ENCODE results near the gene NOPCHAP1.
"Not testable (repeated sequence)": the region's sequence is repeated elsewhere in the genome, so short reads cannot be mapped to it uniquely, and the experiment has no call there.

Gene NOPCHAP1

GRCh38 chr12:104966677-104967076, 19.4 kb upstream of the NOPCHAP1 start:
- DNase-seq, result no peak

DNA sequence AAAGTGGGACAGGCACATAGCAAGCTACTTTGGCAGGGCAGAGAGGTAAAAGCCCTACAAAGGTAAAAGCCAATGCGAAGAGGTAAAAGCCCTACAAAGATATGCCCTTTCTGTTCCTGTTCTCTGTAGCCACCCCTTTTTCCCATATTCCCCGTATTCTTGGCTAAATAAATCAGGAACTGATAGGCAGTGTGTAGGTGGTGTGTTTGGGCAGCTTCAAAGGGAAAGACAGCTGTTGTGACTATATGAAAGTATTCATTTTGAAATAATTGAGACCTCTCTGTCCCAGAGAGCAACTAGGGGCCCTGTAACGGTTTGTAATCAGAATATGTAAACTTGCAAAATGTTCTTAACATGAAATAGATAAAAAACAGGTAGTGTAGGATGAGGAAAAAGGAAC, 16.8 kb upstream of the NOPCHAP1 start:
- no peak for DNase-seq

DNA sequence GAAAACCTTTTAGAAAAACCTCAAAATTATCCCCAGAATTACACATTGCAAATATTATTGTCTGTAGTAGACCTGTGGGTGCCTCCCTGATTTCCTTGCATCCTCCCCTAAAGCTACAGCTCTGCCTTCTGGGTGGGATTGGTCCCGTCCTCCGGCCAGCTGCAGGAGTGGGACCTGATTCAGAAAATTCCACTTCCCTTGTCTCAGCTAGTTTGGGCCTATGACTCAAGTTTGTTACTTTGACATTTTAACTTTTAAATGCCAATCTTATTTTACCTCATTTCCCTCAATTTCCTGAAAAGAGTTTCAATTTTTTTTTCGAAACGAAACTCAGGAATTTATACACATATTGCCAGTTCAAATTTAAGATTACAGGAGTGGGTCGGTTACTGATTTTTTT, 14.8 kb upstream of the NOPCHAP1 start:
- no peak for DNase-seq

DNA sequence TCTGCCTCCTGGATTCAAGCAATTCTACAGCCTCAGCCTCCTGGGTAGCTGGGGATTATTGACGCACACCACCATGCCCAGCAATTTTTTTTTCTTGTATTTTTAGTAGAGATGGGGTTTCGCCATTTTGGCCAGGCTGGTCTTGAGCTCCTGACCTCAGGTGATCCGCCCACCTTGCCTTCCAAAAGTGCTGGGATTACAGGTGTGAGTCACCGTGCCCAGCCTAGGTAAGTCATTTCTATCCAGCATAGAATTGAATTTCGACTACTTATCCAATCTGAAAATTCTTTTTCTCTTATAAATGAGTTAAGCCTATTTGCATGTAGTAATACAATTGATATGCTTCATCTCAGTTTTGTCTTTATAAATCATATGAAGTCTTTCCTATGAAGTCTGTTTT, 12.9 kb upstream of the NOPCHAP1 start:
- DNase-seq, result no peak

GRCh38 chr12:104974626-104975290, 11.4 kb upstream of the NOPCHAP1 start:
- DNase-seq, result no peak

DNA sequence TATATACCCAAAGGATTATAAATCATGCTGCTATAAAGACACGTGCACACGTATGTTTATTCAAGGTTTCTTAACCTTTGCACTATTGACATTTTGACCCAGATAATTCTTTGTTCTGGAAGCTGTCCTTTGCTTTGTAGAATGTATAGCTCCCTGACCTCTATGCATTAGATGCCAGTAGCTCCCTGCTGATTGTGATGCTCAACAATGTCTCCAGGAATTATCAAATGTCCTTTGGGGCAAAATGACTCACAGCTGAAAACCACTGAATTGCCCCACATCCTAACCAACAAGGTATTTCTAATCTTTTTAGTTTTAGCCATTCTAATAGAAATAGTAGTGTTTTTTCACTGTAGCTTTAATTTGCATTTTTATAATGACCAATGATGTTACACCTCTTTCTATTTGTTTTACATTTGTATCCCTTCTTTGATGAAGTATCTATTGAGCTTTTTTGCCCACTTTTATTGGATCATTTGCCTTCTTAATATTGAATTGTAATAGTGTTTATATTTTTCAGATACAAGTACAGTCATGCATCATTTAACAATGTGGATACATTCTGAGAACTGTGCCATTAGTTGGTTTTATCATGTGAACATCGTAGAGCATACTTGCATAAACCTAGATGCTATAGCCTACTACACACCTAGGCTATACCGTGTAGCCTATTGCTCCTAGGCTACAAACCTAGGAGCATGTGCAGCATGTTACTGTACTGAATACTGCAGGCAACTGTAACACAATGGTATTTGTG, 10.4 kb upstream of the NOPCHAP1 start:
- DNase-seq, result no peak

DNA sequence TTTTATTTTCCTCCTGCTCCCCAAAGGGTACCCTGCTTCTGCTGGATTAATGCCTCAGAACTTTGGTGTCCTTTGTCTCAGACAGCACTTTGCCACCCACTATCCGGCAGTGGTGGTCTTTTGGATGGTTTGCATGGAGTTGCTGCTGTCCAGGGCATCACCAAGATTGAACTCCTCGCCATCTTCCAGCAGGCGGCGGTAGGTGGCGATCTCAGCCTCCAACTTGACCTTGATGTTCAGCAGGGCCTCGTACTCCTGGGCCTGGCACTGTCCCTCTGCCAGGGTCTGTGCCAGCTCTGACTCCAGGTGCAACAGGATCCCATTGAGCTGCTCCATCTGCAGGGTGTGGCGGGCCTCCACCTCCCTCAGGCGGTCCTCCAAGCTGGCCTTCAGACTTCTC, 9.4 kb upstream of the NOPCHAP1 start:
- no peak for DNase-seq

DNA sequence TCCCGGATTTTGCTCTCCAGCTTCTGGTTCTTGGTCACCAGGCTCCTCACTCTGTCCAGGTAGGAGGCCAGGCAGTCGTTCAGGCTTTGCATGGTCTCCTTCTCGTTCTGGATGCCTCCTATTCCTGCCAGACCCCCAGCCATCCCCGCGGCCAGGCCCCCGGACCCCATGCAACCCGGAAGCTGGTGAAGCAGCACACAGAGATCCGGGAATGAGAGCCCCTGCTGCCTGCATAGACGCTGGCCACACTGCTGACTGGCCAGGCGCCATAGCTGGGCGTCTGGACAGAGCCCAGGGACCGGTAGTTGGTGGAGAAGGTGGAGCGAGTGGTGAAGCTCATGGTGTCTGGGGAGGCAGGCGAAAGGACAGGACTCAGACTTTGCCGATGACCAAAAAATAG, 8.4 kb upstream of the NOPCHAP1 start:
- DNase-seq, result not testable (repeated sequence)

DNA sequence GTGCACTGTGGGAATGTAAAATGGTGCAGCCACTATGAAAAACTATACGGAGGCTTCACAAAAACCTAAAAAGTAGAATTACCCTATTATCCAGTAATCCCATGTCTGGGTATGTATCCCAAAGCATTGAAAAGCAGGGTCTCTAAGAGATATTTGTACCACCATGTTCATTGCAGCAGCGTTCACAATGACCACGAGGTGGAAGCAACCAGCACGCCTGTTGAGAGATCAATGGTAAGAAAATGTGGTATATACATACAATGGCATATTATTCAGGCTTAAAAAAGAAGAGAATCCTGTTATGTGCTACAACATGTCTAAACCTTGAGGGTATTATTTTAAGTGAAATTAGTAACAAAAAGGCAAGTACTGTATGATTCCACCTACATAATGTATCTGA, 910 bp upstream of the NOPCHAP1 start:
- no peak for DNase-seq

- no peak for DNase-seq
Measured at GRCh38 chr12:104990950-104991349, 4.8 kb downstream of the NOPCHAP1 start.

GRCh38 chr12:104991565-104992128, 5.5 kb downstream of the NOPCHAP1 start:
- no peak for DNase-seq

GRCh38 chr12:104994336-104994735, 8.2 kb downstream of the NOPCHAP1 start:
- no peak for DNase-seq

DNA sequence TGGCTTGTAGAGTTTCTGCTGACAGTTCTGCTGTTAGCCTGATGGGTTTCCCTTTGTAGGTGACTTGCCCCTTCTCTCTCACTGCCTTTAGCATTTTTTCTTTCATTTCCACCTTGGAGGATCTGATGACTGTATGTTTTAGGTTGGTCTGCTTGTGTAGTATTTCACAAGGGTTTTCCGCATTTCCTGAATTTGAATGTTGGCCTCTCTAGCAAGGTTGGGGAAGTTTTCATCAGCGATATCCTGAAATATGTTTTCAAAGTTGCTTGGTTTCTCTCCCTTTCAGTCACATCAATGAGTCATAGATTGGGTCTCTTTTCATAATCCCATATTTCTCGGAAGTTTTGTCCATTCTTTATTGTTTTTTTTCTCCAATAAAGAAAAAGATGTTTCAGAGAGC, 11.4 kb downstream of the NOPCHAP1 start:
- no peak for DNase-seq

- DNase-seq, result peak; percentile 89
Measured at GRCh38 chr12:104998423-104999346, 12.6 kb downstream of the NOPCHAP1 start.

DNA sequence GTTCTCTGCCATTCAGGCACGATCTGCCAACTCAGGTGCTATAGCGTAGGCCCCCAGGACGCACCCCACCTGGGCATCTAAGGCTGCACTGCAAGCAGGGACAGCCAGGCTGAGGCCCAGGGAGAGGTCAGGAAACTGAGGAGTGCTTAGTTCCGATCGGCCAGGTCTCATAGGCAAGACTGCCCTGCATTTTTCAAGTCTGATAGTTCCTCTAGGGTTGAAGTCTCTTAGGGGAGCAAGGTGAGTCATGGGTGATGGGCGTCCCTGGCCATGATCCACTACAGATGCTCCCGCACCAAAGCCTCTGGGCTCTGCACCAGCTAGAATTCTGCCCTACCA, 13.2 kb downstream of the NOPCHAP1 start:
- no peak for DNase-seq

DNA sequence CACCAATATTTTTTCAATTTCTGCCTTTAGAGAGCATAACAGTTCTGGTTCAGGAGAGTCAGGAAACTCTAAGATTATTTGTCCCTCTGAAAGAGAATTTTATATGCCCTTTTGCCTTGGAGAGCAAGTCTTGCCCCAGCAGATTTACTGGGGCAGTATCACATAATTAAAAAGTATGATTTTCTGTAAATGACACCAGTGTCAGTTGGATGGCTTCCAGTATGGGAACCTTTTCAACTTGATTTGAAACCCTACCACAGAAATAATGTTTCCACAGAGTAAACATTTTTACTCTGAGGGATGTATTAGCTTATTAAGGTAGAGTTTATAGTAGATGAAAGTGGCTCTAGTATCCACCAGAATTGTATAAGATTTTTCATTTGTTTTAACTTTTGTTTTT, 15.4 kb downstream of the NOPCHAP1 start:
- no peak for DNase-seq

DNA sequence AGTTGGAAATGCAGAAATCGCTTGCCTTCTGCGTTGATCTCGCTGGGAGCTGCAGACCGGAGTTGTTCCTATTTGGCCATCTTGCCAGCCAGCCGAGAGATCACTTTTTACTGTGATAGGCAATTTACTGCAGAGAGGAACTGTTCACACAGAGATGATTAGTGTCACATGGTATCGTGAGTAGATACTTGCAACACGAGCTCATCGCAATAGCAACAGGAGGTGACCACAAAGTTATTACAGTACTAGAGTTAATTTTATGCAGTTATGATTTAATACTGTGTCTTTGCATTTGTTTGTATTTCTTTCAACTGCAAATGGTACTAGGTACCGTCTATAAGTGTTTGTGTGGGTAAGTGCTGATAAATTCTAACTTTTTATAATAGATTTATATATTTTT, 27.8 kb downstream of the NOPCHAP1 start:
- DNase-seq, result no peak

GRCh38 chr12:105014603-105015002, 28.5 kb downstream of the NOPCHAP1 start:
- DNase-seq, result no peak

DNA sequence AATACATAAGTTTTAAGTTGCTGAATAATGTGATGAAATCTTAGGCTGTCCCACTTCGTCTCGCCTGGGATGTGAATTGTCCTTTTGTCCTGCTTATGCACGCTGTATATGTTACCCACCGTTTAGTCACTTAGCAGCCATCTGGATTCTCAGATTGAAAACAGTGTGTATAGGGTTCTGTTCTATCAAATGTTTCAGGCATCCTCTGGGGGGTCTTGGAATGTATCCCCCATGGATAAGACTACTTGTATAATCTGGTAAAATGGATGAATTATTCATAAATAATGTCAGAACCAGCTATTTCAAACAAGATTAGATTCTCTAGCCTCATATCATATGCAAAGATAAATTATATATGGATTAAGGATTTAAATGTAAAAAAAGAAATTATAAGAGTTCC, 29.4 kb downstream of the NOPCHAP1 start:
- no peak for DNase-seq

- no peak for DNase-seq
Measured at GRCh38 chr12:105018012-105018411, 31.9 kb downstream of the NOPCHAP1 start.

GRCh38 chr12:105018776-105019175, 32.7 kb downstream of the NOPCHAP1 start:
- no peak for DNase-seq

GRCh38 chr12:105020241-105020962, 34.3 kb downstream of the NOPCHAP1 start:
- no peak for DNase-seq

DNA sequence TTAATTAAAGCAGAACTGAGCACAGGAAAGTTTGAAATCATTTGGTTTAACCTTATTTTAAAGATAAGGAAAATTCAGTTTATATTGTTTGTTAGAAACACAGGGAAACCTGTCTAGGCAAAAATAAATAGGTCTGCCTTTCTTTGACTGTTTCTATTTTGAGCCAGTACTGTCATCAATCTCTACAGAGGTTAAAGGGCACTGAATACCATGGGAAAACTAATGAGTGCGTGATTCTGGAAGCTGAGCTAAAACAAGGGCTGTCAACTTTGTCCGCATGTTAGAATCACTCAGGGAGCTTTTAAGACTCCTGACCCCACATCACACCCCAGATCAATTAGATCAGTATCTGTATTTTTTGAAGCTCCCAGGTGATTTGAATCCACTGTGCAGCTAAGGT, 38.8 kb downstream of the NOPCHAP1 start:
- DNase-seq, result no peak
